Stimulated activated CD8-positive, alpha-beta memory T cell treated with anti-CD3 and anti-CD28 coated beads, Interleukin-12 subunit alpha, Interleukin-12 subunit beta, amount 100 ng/mL, for 24 hours (primary cell): ENCODE results near the gene IRAK4.
A peak's percentile ranks its signal among the peaks of the same experiment; 100 is the strongest.

Experiments used
- DNase-seq: peaks from one replicate; pipeline ENCODE4 v3.0.0-alpha.2; 2020; ENCODE audit errors: extremely low read depth

IRAK4 gene

DNA sequence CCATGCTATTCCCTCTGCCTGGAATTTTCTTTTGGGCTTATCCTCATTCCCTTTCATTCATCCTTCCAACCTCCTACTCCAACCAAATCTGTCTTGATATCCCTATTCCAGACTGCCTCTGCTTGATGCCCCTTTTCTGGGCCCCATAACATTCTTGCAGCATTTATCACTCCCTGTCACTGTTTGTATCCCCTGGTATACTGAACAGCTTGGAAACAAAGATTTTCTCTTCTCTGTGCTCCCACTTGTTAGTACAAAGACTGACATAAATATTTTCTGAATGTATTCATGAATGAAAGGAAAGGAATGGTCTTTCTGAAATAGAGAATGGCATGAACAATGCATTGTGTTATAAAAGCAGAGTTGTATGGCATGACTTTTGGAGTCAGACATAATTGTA is 7.5 kb downstream of the IRAK4 start:
- no peak for DNase-seq

- DNase-seq: no peak
These were observed 17.7 kb downstream of the IRAK4 start for GRCh38 chr12:43776498-43776897.

DNA sequence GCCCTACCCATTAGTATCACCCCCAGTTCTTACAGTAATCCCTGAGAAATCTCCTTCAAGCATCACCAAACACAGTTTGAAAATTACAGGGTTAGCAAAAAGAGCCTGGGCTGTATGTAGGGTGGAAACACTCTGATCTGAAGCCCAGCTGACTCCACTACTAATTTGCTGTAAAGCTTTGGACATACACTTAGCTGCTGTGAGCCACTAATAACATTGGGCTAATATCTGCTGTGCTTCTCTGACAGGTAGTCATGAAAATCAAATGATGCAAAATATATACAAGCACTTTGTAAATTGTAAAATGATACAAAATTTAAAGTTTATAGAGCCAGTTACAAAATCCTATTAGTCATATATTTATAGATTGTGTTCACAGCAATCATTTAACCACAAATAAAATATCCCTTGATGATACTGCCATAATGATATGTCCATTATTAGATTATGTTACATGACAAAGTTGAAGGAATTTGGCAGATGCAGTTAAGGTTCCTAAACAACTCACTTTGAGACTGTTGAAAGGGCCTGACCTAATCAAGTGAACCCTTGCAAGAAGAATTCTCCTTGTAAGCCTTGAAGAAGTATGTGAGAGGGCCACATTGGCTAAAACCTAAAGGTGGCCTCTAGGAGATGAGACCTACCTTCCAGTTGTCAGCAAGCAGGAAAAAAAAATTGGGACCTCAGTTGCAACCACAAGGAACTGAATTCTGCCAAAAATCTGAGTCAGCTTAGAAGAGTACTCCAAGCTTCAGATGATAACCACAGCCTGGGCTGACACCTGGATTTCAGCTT is 28.3 kb downstream of the IRAK4 start:
- DNase-seq: no peak

DNA sequence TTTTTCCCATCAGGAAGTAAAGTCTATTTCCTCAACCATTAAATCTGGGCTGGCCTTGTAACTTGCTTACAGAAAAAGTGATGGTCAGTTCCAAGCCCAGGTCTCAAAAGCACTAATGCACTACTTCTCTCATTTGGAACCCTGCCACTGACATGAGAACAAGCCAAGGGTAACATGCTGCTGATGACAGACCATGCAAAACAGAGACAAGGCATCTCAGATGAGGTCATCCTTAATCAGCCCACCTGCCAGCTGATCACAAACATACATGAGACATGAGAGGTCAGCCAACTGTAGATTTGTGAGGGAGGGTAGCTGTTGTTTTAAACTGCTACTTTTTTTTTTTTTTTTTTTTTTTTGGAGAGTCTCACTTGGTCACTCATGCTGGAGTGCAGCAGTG is 31.2 kb downstream of the IRAK4 start:
- DNase-seq: no peak

DNA sequence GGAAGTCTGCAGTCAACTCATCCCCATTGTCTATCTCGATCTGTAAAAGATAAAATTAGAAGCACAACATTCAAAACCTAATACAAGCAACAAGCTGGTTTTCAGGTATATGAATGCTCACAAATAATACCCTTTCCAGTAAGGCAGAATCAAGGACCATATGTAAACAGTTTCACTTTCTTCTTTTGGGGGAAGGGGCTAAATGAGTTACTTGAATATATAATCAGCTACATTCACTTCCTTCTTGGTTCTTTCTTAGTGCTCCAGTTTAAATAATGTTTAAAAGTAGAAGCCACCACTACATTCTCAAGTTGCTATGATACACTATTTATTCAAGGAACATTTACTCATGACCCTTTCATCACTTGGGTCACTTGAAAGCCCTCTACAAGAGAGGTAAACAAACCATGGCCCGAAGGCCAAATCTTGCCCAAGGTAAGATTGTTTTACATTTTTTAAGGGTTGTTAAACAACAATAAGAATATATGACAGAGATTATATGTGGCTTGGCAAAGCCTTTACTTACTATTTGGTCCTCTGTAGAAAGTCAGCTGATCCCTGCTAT is 37.0 kb downstream of the IRAK4 start:
- no peak for DNase-seq

DNA sequence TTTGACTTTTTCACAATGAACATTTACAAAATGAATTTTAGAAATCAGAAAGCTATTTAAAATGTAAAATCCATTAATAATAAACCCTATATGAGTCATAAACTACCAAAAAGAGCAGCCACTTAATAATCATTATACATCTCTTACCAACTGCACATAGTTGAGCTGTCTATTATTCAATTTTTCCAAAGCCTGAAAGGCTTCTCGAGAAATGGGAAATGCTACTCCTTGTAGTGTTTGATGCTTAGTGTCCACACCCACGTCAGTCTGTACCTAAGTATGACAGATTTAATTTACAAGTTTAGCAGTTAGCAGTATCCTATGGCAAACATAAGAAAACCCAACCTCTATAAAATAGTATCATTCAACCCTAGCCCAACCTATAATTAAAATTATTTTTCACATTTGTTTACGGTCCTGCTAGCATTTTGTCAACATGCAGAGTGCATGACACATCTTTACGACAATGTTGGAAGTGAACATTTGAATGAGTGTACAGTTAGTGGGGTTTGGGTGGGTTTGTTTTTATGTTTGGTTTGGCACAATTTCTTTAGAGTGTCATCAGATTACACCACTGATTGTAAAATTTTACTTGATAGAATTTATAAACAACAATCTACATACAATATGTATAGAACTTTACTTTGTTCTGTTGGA is 38.9 kb downstream of the IRAK4 start:
- DNase-seq: no peak

DNA sequence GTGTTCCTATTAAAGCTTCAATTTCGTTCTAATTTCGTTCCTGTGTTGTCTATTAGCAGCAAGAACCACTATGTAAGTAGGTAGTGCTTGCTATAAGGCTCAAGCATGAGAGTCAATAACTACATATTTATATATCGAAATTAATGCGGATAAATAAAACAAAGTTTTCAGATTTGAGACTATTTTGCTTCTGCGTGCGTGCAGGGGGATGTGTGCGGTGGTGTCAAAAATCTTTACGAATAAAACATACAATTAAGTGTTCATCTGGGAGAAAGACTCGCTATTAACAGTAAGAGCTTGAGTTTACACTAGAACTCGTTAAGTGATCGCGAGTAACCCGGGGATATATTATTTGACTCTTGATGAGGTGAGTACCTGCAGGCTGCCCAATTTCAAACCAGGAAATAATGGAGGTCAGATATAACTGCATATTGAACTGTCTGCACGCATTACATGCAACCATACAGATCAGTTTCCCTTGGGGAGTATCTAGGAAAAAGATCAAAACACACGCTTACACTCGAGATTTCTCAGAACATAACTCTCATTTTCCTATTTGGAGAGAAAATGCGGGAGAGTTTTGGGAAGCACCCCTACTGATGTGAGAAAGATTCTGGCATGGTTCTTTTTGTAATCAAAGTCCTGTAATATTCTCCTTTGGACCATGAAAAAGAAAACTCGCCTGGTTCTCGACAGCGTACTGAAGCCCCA is 46.6 kb downstream of the IRAK4 start:
- no peak for DNase-seq

DNA sequence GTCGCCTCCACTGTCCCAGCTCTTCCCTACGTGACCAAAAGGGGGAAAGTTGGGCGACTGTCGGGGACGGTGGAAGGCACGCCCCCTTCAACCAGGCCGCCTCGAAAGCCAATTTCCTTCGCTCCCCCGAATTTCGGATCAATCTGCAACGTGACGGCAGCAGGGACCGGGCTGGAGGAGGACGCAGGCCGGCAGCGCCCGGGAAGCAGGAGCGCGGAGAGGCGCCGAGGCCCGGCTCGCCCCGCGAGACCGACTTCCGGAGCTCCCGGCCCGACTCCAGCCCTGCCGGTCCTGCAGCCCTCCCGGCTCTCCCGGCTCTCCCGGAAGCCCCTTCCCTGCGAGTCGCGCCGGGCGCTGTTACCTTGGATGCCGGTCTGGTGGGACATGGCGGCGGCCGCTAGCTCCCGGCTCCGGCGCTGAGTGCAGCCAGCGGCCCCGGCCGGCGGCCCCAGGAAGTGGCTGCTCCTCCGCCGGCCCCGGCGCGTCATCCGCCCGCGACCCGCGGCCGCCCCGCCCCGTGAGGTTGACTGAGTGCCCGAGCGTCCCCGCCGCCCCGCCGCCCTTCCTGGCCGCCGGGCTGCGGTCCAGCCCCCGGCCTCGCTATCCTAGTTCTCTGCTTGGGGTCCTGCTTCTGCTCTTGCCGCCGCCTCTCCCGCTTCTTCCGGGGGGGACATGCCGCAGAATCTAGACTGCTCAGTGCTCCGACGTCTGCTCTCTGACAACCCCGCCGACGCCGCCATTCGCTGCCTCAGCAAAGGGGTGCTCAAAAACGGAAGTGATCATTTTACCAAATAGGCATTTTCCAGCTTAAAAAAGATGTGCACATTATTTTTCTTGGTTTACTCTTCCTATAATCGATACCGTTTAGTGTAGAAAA is 47.3 kb downstream of the IRAK4 start, which contains the start of gene TWF1:
TWF1 (minus strand) TSS at position 458 of the 877 bp plus-strand sequence; CDS start at position 386, 72 bp downstream.
- DNase-seq: peak; percentile 73

DNA sequence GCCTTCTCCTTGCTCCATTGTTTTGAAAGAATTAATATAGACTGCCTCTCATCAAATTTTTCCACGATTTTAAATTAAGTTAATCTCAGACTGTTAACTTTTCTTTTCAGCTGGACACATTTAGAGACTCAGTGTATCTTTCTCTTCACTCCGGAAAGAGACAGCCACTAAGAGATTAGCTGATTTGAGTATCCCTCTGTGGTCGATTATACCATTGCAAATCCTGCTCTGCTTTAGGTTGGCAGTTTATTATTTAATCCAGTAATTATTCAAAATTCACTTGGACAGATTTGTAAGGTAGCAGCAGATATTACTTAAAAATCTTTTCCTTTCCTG is 48.0 kb downstream of the IRAK4 start:
- no peak for DNase-seq

DNA sequence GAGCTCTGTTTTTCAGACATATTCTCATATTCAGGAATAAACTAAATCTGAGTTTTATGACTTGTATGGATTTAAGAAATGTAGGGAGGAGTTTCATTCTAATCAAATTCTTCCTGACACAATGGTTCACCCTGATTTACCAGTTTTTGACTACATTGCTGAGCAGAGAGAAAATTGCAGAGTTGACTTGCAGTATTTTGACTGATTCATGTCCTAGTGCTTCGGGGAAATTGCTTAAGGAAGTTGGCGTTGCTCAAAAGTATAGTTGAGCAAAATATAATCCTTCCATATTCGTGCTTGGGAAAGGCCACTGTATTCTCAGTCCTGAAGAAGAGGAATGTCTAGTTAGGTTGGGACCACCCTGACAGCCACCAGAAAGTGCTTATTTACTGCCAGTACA is 48.6 kb downstream of the IRAK4 start:
- DNase-seq: no peak

- no peak for DNase-seq
These were observed 53.3 kb downstream of the IRAK4 start for GRCh38 chr12:43812057-43812456.

DNA sequence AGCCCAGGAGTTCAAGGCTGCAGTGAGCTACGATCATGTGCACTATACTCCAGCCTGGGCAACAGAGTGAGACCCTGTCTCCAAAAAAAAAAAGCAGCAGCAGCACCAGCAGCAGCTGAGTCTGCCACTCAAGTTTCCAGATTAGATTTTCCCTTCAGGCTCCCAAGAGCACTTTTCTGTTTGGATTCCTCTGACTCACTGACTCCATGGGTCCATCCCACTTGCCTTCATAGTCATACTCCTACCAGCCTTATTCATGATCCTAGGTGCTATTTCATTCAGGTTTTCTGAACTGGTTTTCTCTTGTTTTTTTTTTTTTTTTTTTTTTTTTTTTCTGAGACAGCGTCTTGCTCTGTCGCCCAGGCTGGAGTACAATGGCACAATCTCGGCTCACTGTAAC is 54.2 kb downstream of the IRAK4 start:
- DNase-seq: no peak

- no peak for DNase-seq
These were observed 56.7 kb downstream of the IRAK4 start for GRCh38 chr12:43815416-43815815.

GRCh38 chr12:43816168-43816567 is 57.4 kb downstream of the IRAK4 start:
- DNase-seq: no peak

DNA sequence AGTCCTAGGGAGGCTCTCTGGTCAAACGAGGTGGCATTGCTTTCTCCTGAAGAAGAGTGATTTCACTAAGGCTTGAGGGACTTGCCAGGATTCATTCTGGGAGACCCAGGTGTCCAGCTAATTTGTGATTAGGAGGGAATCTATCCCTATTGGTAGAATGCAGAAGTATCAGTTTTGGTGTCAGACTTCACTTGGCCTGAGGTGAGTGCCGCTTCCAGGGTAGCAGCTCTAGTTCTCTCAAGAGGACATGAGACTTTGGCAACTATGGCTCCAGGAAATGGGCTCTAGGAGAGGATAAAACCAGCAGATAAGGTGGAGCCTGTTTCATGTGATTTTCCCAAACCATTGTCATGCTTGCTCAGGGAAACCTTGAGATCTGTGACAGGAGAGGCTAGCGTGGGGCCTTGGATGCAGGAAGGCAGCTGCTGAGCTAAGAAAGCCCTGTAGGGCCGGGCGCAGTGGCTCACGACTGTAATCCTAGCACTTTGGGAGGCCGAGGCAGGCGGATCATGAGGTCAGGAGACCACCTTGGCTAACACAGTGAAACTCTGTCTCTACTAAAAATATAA is 65.5 kb downstream of the IRAK4 start:
- DNase-seq: no peak

GRCh38 chr12:43826681-43827080 is 67.9 kb downstream of the IRAK4 start:
- DNase-seq: no peak

GRCh38 chr12:43827093-43827492 is 68.3 kb downstream of the IRAK4 start:
- DNase-seq: no peak

- DNase-seq: no peak
These were observed 73.9 kb downstream of the IRAK4 start for GRCh38 chr12:43832463-43833168.

DNA sequence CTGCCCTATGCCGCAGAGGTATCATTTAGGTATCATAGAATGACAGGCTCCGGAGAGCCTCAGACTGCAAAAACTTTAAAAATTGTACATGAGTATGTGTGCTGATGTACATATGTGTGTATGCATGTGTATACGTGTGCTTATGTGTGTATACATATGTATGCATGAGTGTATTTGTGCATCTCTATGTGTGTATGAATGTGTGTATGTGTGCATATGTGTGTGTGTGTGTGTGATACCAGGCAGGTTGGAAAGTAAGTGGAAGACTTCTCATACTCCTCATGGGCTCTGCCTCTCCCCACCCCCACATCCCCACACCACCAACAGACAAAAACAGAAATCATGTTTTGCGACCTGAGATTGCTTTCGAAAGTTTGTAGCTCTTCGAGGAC is 76.5 kb downstream of the IRAK4 start:
- DNase-seq: no peak

GRCh38 chr12:43835656-43836474 is 77.1 kb downstream of the IRAK4 start, which contains the start of gene TMEM117:
Gene TMEM117, plus strand, starts transcription at chr12:43836081.
- DNase-seq: no peak
